Epithelial cell of alveolus of lung (primary cell): ENCODE measurements around the gene NCK1. TPM values are rescaled to one million over a fixed set of nuclear protein-coding genes. Genes with fewer than 3 reads are reported as not detected.

ENCODE experiments used
- total RNA-seq: library from RNA; depleted of rRNA; stranded (reverse); fragments of >200 nt; gene quantifications from 2 replicates; pipeline ENCODE4 v1.2.1, GENCODE V29; 2015

NCK1 gene
- 25.6 and 30.5 TPM in 2 replicates for total RNA-seq

DNA sequence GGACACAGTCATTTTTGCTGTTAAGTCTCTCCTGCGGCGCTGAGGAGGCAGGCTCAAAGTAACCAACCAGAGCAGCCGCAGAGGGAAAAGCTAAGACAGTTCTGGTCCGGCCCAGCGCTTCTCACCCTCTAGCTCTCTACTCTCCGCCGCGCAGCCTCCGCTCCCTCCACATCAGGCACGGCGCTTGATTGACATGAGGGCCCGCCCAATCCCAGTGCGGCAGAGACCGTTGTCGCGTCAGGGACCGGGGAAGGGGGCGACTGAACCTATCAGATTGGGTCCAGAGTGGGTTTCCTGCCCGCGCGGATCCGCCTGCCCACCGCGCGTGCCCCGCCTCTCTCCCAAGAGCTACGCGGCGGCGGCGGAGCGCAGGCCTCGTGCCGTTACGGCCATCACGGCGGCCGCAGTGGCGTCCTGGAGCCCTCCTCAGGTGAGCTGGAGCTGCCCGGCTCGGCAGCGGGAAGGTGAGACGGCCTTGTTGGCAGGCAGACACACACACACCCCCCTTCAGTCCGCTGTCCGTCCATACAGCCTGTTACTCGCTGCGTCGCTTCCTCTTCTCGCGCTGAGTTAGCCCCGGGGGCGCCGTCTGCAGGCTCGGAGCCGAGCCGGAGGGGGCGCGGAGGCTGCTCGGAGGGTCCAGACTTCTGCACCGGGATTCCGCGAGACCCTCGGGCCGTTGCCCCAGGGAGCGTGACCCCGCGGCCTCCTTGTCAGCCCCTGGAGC lies at the start of gene NCK1:
Gene NCK1, plus strand, starts transcription at position 319 of the 727 bp plus-strand sequence. CDS start 65,794 bp downstream, outside the sequence.

GRCh38 chr3:136818769-136819391 lies 43.1 kb upstream of the NCK1 start, which contains the start of gene SLC35G2:
Gene SLC35G2, plus strand, starts transcription at chr3:136819126. Its CDS starts 35,335 bp downstream, at chr3:136854461.

GRCh38 chr3:136957751-136958288 lies 95.8 kb downstream of the NCK1 start, which contains the start of gene IL20RB:
Gene IL20RB, plus strand, starts transcription at chr3:136957983. Its CDS starts 131 bp downstream, at chr3:136958114.

Other genes starting within 250 kb of the NCK1 start
- 17.9 and 18.0 TPM in 2 replicates for gene STAG1, start 109.8 kb upstream of the NCK1 start, total RNA-seq
- 7.8 and 8.5 TPM in 2 replicates for gene SLC35G2, start 43.1 kb upstream of the NCK1 start, total RNA-seq
- 1.8 and 1.9 TPM in 2 replicates for gene IL20RB, start 95.8 kb downstream of the NCK1 start, total RNA-seq